Vagina (tissue), 2 donors: Measurements from ENCODE around the gene C1QTNF8. TPM values are rescaled to one million over a fixed set of nuclear protein-coding genes. Genes with fewer than 3 reads are reported as not detected.

Source experiments
- DNase-seq, 2 donors: peaks; one replicate each; pipeline ENCODE4 v3.0.0-alpha.2; 2017; ENCODE audit errors: extremely low spot score in 2 of 2
- H3K27ac ChIP-seq: fragments of 200-600 bp; sonication (generic); one replicate; pipeline ENCODE4 v1.5.1; 2019
- H3K27me3 ChIP-seq: fragments of 200-600 bp; sonication (generic); one replicate; pipeline ENCODE4 v1.5.1; 2019
- H3K36me3 ChIP-seq, 2 donors: fragments of 200-600 bp; sonication (generic); one replicate each; pipeline ENCODE4 v1.5.1; 2017 to 2019
- H3K4me1 ChIP-seq: fragments of 200-600 bp; sonication (generic); one replicate; pipeline ENCODE4 v1.5.1; 2019
- H3K4me3 ChIP-seq, 2 donors: fragments of 200-600 bp; sonication (generic); 1 replicate in 1 of 2; 2 replicates in 1 of 2; pipeline ENCODE4 v1.5.1; 2016 to 2019
- H3K9me3 ChIP-seq: fragments of 200-600 bp; sonication (generic); one replicate; pipeline ENCODE4 v1.5.1; 2019
- CTCF ChIP-seq, 3 experiments: fragments of 450-650 bp in 2 of 3; fragments of 200-600 bp in 1 of 3; sonication (generic) in 1 of 3; IDR thresholded peaks; one replicate each; pipeline ENCODE4 v1.5.1; 2017 to 2019; ENCODE audit warnings: antibody characterized with exemption in 3 of 3, mild to moderate bottlenecking in 2 of 3, moderate library complexity in 2 of 3
- POLR2A ChIP-seq, 2 donors: fragments of 450-650 bp; IDR thresholded peaks; one replicate each; pipeline ENCODE4 v1.6.1; 2017; ENCODE audit warnings: antibody characterized with exemption in 2 of 2, mild to moderate bottlenecking in 2 of 2, moderate library complexity in 2 of 2
- POLR2AphosphoS5 ChIP-seq, 2 donors: sonication (generic); formaldehyde crosslinking; IDR thresholded peaks; one replicate each; pipeline ENCODE4 v1.9.0; 2017; ENCODE audit warnings: antibody characterized with exemption in 2 of 2, mild to moderate bottlenecking in 2 of 2, low read depth in 1 of 2; ENCODE audit not compliant: insufficient read depth in 1 of 2
- intact Hi-C: fragments of 100-400 bp; cut with DNase I; formaldehyde crosslinking; loops from one replicate; pipeline ENCODE4 v1.15.1; 2023
- total RNA-seq: library from RNA; depleted of rRNA; stranded (reverse); fragments of >200 nt; gene quantifications from one replicate; pipeline ENCODE4 v1.2.3, GENCODE V29; 2016

The C1QTNF8 gene
- total RNA-seq, 1 donor from 2014 or later, result not detected

DNA sequence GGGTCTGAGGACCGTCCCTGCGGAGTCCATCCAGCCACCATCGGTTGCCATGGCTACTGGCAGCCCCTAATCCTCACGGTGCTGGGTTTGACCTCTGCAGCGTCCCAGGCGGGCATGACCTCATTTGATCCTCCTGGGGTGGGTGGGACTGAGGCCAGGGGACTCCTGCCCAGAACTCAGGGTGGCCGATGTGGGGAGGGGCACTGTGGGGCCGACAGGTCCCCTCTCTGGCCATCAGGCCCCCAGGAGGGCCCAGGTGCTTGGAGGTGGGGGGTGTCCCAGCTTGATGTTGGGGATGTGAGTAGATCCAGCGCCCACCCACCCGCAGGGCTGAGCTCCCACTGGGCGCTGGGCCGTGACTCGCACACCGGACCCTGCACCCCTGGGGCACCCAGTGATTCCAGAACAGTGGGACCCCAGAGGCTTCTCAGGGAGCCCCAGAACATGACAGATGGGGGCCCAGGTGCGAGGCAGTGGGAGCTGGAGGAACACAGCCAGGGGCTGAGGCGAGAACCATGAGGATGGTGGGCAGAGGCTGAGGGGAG lies 25.1 kb downstream of the C1QTNF8 start:
- no peaks in the 10 kb centered on the region for H3K9me3 ChIP-seq
- no peak overlapping the region for H3K27ac ChIP-seq
- no peaks in the 10 kb centered on the region for H3K27me3 ChIP-seq
- TF ChIP-seq POLR2AphosphoS5 (IDR thresholded peaks at IDR 0.05; ENCODE audit: insufficient read depth in 1 of 2, low read depth in 1 of 2) (no peak), POLR2A (IDR thresholded peaks at IDR 0.05) (no peak), CTCF (IDR thresholded peaks at IDR 0.05) (no peak)
- no peak for DNase-seq
- intact Hi-C loops, result no loop called here
- H3K4me3 ChIP-seq, result no peak overlapping the region
- H3K36me3 ChIP-seq, result no peaks in the 10 kb centered on the region
- H3K4me1 ChIP-seq, result no peaks in the 10 kb centered on the region

- no peak for DNase-seq
- TF ChIP-seq POLR2A (IDR thresholded peaks at IDR 0.05) (no peak), CTCF (IDR thresholded peaks at IDR 0.05) (no peak), POLR2AphosphoS5 (IDR thresholded peaks at IDR 0.05; ENCODE audit: insufficient read depth in 1 of 2, low read depth in 1 of 2) (no peak)
- no peaks in the 10 kb centered on the region for H3K27me3 ChIP-seq
- H3K36me3 ChIP-seq, result no peaks in the 10 kb centered on the region
- H3K4me1 ChIP-seq, result no peaks in the 10 kb centered on the region
- H3K9me3 ChIP-seq, result no peaks in the 10 kb centered on the region
- no peak overlapping the region for H3K4me3 ChIP-seq
- H3K27ac ChIP-seq, result no peak overlapping the region
- intact Hi-C loops, result no loop called here
Observed at GRCh38 chr16:1070084-1070863, 25.8 kb downstream of the C1QTNF8 start.

DNA sequence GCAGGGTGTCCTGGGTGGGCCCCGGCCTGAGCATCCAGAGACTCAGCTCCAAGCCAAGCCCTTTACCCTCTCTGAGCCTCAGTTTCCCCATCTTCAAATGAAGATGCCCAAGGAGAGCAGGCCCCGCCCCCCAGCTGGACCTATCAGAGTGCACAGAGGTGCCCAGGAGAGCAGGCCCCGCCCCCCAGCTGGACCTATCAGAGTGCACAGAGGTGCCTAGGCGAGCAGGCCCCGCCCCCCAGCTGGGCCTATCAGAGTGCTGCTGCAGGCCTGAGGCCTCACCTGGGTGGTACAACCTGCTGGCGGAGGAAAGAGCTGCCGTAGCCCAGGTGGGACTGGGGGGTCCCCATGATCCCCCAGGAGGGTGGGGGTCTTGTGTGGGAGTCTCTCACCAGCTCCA lies 26.9 kb downstream of the C1QTNF8 start:
- no peak for DNase-seq
- H3K27me3 ChIP-seq, result no peaks in the 10 kb centered on the region
- H3K4me3 ChIP-seq, result no peak overlapping the region
- intact Hi-C loops, result no loop called here
- no peaks in the 10 kb centered on the region for H3K4me1 ChIP-seq
- H3K9me3 ChIP-seq, result no peaks in the 10 kb centered on the region
- H3K27ac ChIP-seq, result no peak overlapping the region
- TF ChIP-seq CTCF (IDR thresholded peaks at IDR 0.05) (no peak), POLR2A (IDR thresholded peaks at IDR 0.05) (no peak), POLR2AphosphoS5 (IDR thresholded peaks at IDR 0.05; ENCODE audit: insufficient read depth in 1 of 2, low read depth in 1 of 2) (no peak)
- H3K36me3 ChIP-seq, result no peaks in the 10 kb centered on the region

DNA sequence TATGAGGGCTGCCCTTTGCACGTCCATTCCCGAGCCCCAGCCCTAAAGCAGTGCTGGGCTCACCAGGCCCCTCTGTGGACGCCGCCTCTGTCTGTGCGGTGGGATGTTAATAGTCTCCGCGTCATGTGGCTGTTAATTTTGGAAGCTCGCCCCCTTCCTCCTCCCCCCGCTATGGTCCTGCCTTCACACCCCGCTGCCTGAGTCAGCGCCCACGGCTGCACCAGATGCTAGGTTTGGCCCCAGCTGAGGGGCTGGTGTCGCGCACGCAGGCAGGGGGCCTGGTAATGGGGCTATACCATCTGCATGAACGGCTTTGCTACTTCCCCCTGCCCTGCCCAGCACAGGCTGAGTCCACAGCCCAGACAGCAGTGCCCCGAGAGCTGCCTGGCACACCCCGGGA lies 27.6 kb downstream of the C1QTNF8 start:
- H3K4me1 ChIP-seq, result no peaks in the 10 kb centered on the region
- no peak overlapping the region for H3K27ac ChIP-seq
- TF ChIP-seq POLR2A (IDR thresholded peaks at IDR 0.05), result no peak
- TF ChIP-seq POLR2AphosphoS5 (IDR thresholded peaks at IDR 0.05; ENCODE audit: insufficient read depth in 1 of 2, low read depth in 1 of 2), result no peak
- no peak for TF ChIP-seq CTCF (IDR thresholded peaks at IDR 0.05)
- H3K9me3 ChIP-seq, result no peaks in the 10 kb centered on the region
- no peak overlapping the region for H3K4me3 ChIP-seq
- H3K36me3 ChIP-seq, result no peaks in the 10 kb centered on the region
- H3K27me3 ChIP-seq, result no peaks in the 10 kb centered on the region
- intact Hi-C loops, result no loop called here
- no peak for DNase-seq

- Histone ChIP-seq H3K9me3 (no peaks in the 10 kb centered on the region), H3K4me1 (no peaks in the 10 kb centered on the region), H3K27ac (no peak overlapping the region), H3K36me3 (no peaks in the 10 kb centered on the region), H3K27me3 (no peaks in the 10 kb centered on the region), H3K4me3 (no peak overlapping the region)
- TF ChIP-seq CTCF (IDR thresholded peaks at IDR 0.05), result no peak
- no peak for TF ChIP-seq POLR2A (IDR thresholded peaks at IDR 0.05)
- TF ChIP-seq POLR2AphosphoS5 (IDR thresholded peaks at IDR 0.05; ENCODE audit: insufficient read depth in 1 of 2, low read depth in 1 of 2), result no peak
- no peak for DNase-seq
- intact Hi-C loops, result no loop called here
Observed at GRCh38 chr16:1067629-1068028, 28.4 kb downstream of the C1QTNF8 start.
